ENCODE measurements around the gene PADI4. TPM values are rescaled to one million over a fixed set of nuclear protein-coding genes. Genes with fewer than 3 reads are reported as not detected.
"Not testable (repeated sequence)": the region's sequence is repeated elsewhere in the genome, so short reads cannot be mapped to it uniquely, and the experiment has no call there.

Gene PADI4
- total and polyA plus RNA-seq, 5 donors: 0.05 to 0.40 (median 0.18) TPM; not detected in 2

DNA sequence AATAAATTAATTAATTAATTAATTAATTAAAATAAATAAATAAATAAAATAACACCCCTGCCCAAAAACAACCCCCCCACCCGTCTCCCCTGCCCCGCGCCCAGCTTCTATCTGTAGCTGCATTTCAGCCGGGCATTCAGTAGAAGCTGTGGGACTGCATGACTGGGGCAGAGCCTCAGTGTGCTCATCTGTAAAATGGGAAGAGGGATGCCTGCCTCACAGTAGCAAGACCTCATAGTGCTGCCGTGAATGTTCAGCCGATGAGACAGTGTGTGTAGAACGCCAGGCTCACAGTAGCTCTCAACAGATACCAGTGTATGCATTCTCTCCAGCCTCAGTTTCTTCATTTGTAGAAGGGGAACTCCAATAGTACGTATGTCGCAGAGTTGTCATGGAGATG is 8.7 kb downstream of the PADI4 start:
- Histone ChIP-seq H3K27me3 (ENCODE audit: control insufficient read depth, insufficient read depth) (no peaks in the 10 kb centered on the region), H3K27ac (ENCODE audit: low read length) (no peak overlapping the region), H3K4me3 (ENCODE audit: low read length) (no peak overlapping the region), H3K9me3 (ENCODE audit: control insufficient read depth, low read length) (no peaks in the 10 kb centered on the region), H3K4me1 (ENCODE audit: control insufficient read depth, insufficient read depth, low read length) (no peaks in the 10 kb centered on the region)
- DNase-seq (no peak), ATAC-seq (no peak)
- WGBS: 84% methylated on average over 9 of the region's 9 CpGs
- intact Hi-C loops (cut with DNase I): no loop called here

DNA sequence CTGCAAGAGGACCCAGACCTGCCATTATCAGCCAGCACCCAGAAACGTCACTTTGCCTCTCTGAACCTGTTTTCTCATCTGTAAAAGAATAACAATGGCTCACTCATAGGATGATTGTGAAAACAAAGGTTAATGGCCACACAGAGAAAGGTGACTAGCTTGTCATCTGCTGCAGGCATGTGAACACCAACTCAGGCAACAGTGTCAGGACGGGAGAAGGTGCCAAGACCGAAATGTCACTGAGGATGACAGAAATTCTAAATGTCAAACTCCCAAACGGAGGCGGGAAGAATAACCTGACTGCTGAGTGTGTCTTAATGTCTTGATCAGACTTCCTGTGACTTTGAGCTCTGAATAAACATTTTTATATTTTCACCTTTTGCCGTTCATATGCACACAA is 10.3 kb downstream of the PADI4 start:
- no peak for ATAC-seq

DNA sequence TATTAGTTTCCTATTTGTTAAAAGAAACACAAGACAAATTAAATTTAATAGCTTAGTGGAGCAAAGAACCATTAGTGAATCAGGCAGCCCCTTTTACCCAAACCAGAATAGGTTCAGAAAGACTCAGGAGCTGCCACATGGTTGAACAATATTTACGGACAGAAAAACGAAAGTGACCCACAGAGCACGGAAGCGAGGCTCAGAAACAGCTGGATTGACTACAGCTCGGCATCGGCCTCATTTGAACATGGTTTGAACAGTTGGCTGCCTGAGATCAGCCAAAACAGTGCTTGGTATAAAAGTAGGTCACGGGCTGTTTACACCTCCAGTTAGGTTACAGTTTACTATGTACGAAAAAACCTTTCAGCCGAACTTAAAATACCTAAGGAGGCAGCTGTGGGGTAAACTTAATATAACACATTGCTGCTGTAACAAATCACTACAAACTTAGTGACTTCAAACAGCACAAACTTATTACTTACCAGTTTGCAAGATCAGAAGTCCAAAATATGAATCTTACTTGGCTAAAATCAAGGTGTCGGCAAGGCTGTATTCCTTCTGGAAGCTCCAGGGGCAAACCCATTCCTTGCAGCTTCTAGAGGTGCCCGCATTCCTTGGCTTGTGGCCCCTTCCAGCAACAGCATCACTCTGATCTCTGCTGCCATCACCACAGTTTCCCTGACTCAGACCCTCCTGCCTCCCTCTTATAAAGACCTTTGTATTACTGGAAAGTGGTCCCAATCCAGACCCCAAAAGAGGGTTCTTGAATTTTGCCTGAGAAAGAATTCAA is 11.8 kb downstream of the PADI4 start:
- ATAC-seq: no peak
- no peaks in the 10 kb centered on the region for H3K4me1 ChIP-seq (ENCODE audit: control insufficient read depth, insufficient read depth, low read length)
- no peak overlapping the region for H3K4me3 ChIP-seq (ENCODE audit: low read length)
- H3K27me3 ChIP-seq (ENCODE audit: control insufficient read depth, insufficient read depth): no peaks in the 10 kb centered on the region
- 90% methylated on average over 11 of the region's 11 CpGs for WGBS
- intact Hi-C loops (cut with DNase I): no loop called here
- no peak for DNase-seq
- H3K9me3 ChIP-seq (ENCODE audit: control insufficient read depth, low read length): no peaks in the 10 kb centered on the region
- no peak overlapping the region for H3K27ac ChIP-seq (ENCODE audit: low read length)

More for the DNA sequence above, 10.3 kb downstream of the PADI4 start:
- intact Hi-C loops (cut with DNase I): no loop called here
- Histone ChIP-seq H3K27ac (ENCODE audit: low read length) (no peak overlapping the region), H3K9me3 (ENCODE audit: control insufficient read depth, low read length) (no peaks in the 10 kb centered on the region), H3K4me3 (ENCODE audit: low read length) (no peak overlapping the region), H3K27me3 (ENCODE audit: control insufficient read depth, insufficient read depth) (no peaks in the 10 kb centered on the region), H3K4me1 (ENCODE audit: control insufficient read depth, insufficient read depth, low read length) (no peaks in the 10 kb centered on the region)
- WGBS: 41% methylated on average over 6 of the region's 6 CpGs
- no peak for DNase-seq

GRCh38 chr1:17321857-17322390 is 13.9 kb downstream of the PADI4 start:
- H3K27me3 ChIP-seq (ENCODE audit: control insufficient read depth, insufficient read depth); ATAC-seq; DNase-seq; intact Hi-C loops (cut with DNase I); H3K4me1 ChIP-seq (ENCODE audit: control insufficient read depth, insufficient read depth, low read length); H3K4me3 ChIP-seq (ENCODE audit: low read length); H3K27ac ChIP-seq (ENCODE audit: low read length); H3K9me3 ChIP-seq (ENCODE audit: control insufficient read depth, low read length): not testable (repeated sequence)
- WGBS: 78% methylated on average over 6 of the region's 6 CpGs

DNA sequence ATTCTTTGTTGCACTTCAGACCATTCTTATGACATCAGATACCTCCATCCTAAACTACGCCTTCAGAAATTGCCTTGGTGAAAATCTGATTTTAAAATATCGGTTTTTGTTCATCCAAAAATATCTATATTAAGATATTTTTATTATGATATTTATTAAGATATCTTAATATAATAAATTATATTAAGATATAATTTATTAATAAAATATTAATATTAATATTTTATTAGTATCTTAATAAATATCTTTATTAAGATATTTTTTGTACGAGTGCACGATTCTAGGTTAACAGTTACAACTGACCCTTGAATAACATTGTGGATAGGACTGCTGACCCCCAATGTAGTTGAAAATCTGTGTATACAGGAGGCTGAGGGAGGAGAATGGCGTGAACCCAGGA is 20.9 kb downstream of the PADI4 start:
- ATAC-seq (no peak), DNase-seq (no peak)
- Histone ChIP-seq H3K27ac (ENCODE audit: low read length) (no peak overlapping the region), H3K4me3 (ENCODE audit: low read length) (no peak overlapping the region), H3K4me1 (ENCODE audit: control insufficient read depth, insufficient read depth, low read length) (no peaks in the 10 kb centered on the region), H3K9me3 (ENCODE audit: control insufficient read depth, low read length) (no peaks in the 10 kb centered on the region), H3K27me3 (ENCODE audit: control insufficient read depth, insufficient read depth) (no peaks in the 10 kb centered on the region)
- 73% methylated on average over 5 of the region's 5 CpGs for WGBS
- intact Hi-C loops (cut with DNase I): no loop called here

DNA sequence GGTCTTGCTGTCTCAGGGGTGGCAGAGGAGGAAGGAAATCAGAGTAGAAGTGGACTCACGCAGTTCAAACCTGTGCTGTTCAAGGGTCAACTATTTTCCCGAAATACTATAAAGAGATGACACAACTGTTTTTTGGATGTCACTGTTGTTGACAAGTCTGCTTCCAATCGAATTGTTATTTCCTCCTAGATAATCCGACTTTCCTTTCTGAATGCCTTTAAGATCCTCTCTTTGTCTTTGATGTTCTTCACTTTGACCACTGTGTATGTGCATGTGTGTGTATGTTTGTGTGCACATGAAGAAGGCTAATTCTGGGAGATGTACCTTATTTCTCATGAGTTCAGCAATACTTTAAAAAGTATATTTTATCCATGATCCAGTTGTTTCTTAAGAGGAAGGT is 21.6 kb downstream of the PADI4 start:
- no peaks in the 10 kb centered on the region for H3K27me3 ChIP-seq (ENCODE audit: control insufficient read depth, insufficient read depth)
- no peaks in the 10 kb centered on the region for H3K9me3 ChIP-seq (ENCODE audit: control insufficient read depth, low read length)
- no peaks in the 10 kb centered on the region for H3K4me1 ChIP-seq (ENCODE audit: control insufficient read depth, insufficient read depth, low read length)
- ATAC-seq (no peak), DNase-seq (no peak)
- 76% methylated on average over 4 of the region's 4 CpGs for WGBS
- intact Hi-C loops (cut with DNase I): loop anchor here in 1 of 4 donors (10.0 kb wide), 1 partner anchor 205 kb away; no protein-coding TSS in a partner anchor
- H3K4me3 ChIP-seq (ENCODE audit: low read length): no peak overlapping the region
- no peak overlapping the region for H3K27ac ChIP-seq (ENCODE audit: low read length)

- ATAC-seq (no peak), DNase-seq (no peak)
- H3K27ac ChIP-seq (ENCODE audit: low read length): no peak overlapping the region
- no peaks in the 10 kb centered on the region for H3K27me3 ChIP-seq (ENCODE audit: control insufficient read depth, insufficient read depth)
- intact Hi-C loops (cut with DNase I): loop anchor here in 1 of 4 donors (10.0 kb wide), 1 partner anchor 206 kb away; no protein-coding TSS in a partner anchor
- H3K4me1 ChIP-seq (ENCODE audit: control insufficient read depth, insufficient read depth, low read length): no peaks in the 10 kb centered on the region
- no peak overlapping the region for H3K4me3 ChIP-seq (ENCODE audit: low read length)
- 68% methylated on average over 7 of the region's 7 CpGs for WGBS
- no peaks in the 10 kb centered on the region for H3K9me3 ChIP-seq (ENCODE audit: control insufficient read depth, low read length)
These were observed 22.9 kb downstream of the PADI4 start for GRCh38 chr1:17330856-17331255.

DNA sequence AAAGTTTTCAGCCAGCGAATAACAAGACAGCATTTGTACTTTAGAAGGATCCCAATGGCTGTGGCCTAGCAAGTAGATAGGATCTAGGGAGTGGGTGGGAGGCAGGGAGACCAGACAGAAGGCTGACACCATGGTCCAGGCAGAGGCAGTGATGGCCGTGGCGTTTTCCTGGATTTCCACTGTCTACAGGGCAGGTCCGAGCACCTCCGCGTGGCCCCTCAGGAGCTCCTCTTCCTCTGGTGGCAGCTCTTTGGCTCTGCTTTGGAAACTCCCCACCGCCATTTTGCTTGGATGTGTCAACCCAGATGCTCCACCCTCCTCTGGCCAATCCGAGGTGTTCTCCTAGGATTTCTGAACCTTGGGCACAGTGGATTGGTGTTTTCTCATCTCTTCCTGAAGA is 25.1 kb downstream of the PADI4 start:
- WGBS: 88% methylated on average over 8 of the region's 8 CpGs
- no peak overlapping the region for H3K27ac ChIP-seq (ENCODE audit: low read length)
- ATAC-seq: no peak
- H3K27me3 ChIP-seq (ENCODE audit: control insufficient read depth, insufficient read depth): no peaks in the 10 kb centered on the region
- no peak overlapping the region for H3K4me3 ChIP-seq (ENCODE audit: low read length)
- intact Hi-C loops (cut with DNase I): loop anchor here in 1 of 4 donors (10.0 kb wide), 1 partner anchor 208 kb away; no protein-coding TSS in a partner anchor
- no peaks in the 10 kb centered on the region for H3K9me3 ChIP-seq (ENCODE audit: control insufficient read depth, low read length)
- no peak for DNase-seq
- H3K4me1 ChIP-seq (ENCODE audit: control insufficient read depth, insufficient read depth, low read length): no peaks in the 10 kb centered on the region

GRCh38 chr1:17335821-17336710 is 28.1 kb downstream of the PADI4 start:
- Histone ChIP-seq H3K4me1 (ENCODE audit: control insufficient read depth, insufficient read depth, low read length) (no peaks in the 10 kb centered on the region), H3K9me3 (ENCODE audit: control insufficient read depth, low read length) (no peaks in the 10 kb centered on the region), H3K4me3 (ENCODE audit: low read length) (no peak overlapping the region), H3K27ac (ENCODE audit: low read length) (no peak overlapping the region), H3K27me3 (ENCODE audit: control insufficient read depth, insufficient read depth) (no peaks in the 10 kb centered on the region)
- no peak for ATAC-seq
- DNase-seq: peak; percentile 44 to 77 (median 75)
- WGBS: 29% methylated on average over 20 of the region's 20 CpGs
- intact Hi-C loops (cut with DNase I): loop anchor here in 2 of 4 donors (5.0 to 10.0 kb wide), 2 partner anchors 211 to 214 kb away; no protein-coding TSS in a partner anchor

DNA sequence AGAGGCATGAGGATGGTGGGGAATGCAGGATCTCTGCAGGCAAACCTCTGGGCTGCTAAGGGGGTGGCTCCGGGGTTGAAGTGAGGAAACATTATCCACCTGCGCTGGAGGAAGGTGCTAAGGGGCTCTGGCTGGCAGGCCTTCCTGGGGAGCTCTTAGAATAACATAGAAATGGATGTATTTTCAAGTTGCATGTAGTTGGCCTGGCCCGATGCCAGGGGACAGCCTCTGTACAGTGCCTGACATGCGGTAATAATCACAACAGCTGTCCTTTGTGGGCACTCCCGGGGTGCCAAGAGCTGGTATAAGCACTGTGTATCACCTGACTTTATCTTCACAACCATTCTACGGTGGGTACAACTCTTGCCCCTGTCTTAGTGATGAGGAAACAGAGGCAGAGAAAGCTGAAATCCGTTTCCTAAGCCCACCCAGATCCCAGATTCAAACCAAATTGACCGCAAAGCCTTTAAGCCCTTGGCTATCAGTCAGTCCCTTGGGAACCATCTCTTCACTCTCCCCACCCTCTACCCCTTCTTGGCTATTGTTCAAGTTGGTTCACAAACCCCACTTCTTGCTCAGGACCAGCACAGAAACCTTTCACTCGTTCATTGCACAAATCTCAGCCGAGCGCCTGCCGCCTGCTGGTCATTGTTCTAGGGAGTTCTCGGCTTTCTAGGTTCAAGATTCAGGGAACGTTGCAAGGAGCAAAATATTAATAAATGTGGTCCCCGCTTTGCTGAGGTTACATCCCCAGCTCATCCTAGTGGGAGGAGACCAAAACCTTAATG is 30.9 kb downstream of the PADI4 start:
- H3K4me1 ChIP-seq (ENCODE audit: control insufficient read depth, insufficient read depth, low read length): no peaks in the 10 kb centered on the region
- H3K27me3 ChIP-seq (ENCODE audit: control insufficient read depth, insufficient read depth): no peaks in the 10 kb centered on the region
- DNase-seq (peak in 1 of 3 donors; percentile 56), ATAC-seq (no peak)
- H3K9me3 ChIP-seq (ENCODE audit: control insufficient read depth, low read length): no peaks in the 10 kb centered on the region
- H3K4me3 ChIP-seq (ENCODE audit: low read length): no peak overlapping the region
- intact Hi-C loops (cut with DNase I): loop anchor here in 2 of 4 donors (5.0 to 10.0 kb wide), 2 partner anchors 214 to 217 kb away; no protein-coding TSS in a partner anchor
- H3K27ac ChIP-seq (ENCODE audit: low read length): no peak overlapping the region
- 72% methylated on average over 15 of the region's 15 CpGs for WGBS

Data from right cardiac atrium (tissue), 5 donors.